ENCODE data around the gene CRISPLD2.
A peak's percentile ranks its signal among the peaks of the same experiment; 100 is the strongest.
"Not testable (repeated sequence)": the region's sequence is repeated elsewhere in the genome, so short reads cannot be mapped to it uniquely, and the experiment has no call there.

Gene CRISPLD2

GRCh38 chr16:84929421-84930297 lies 109.9 kb downstream of the CRISPLD2 start:
- DNase-seq (ENCODE audit: low read depth in 2 of 2) = no peak

GRCh38 chr16:84930298-84931106 lies 110.7 kb downstream of the CRISPLD2 start:
- no peak for DNase-seq (ENCODE audit: low read depth in 2 of 2)

- no peak for DNase-seq (ENCODE audit: low read depth in 2 of 2)
Observed at GRCh38 chr16:84931107-84931494, 111.3 kb downstream of the CRISPLD2 start.

- DNase-seq (ENCODE audit: low read depth in 2 of 2) = no peak
Observed at GRCh38 chr16:84931506-84931905, 111.7 kb downstream of the CRISPLD2 start.

- DNase-seq (ENCODE audit: low read depth in 2 of 2) = no peak
Observed at GRCh38 chr16:84932681-84933080, 112.9 kb downstream of the CRISPLD2 start.

GRCh38 chr16:84933774-84934631 lies 114.2 kb downstream of the CRISPLD2 start:
- DNase-seq (ENCODE audit: low read depth in 2 of 2) = no peak

GRCh38 chr16:84937196-84938005 lies 117.6 kb downstream of the CRISPLD2 start:
- no peak for DNase-seq (ENCODE audit: low read depth in 2 of 2)

GRCh38 chr16:84938616-84939015 lies 118.8 kb downstream of the CRISPLD2 start:
- DNase-seq (ENCODE audit: low read depth in 2 of 2) = not testable (repeated sequence)

- peak; percentile 21 to 34 for DNase-seq (ENCODE audit: low read depth in 2 of 2)
Observed at GRCh38 chr16:84940670-84941551, 121.1 kb downstream of the CRISPLD2 start.

GRCh38 chr16:84941921-84942320 lies 122.1 kb downstream of the CRISPLD2 start:
- DNase-seq (ENCODE audit: low read depth in 2 of 2) = no peak

GRCh38 chr16:84942786-84943185 lies 123.0 kb downstream of the CRISPLD2 start:
- no peak for DNase-seq (ENCODE audit: low read depth in 2 of 2)

GRCh38 chr16:84943620-84944019 lies 123.8 kb downstream of the CRISPLD2 start:
- DNase-seq (ENCODE audit: low read depth in 2 of 2) = no peak

- no peak for DNase-seq (ENCODE audit: low read depth in 2 of 2)
Observed at GRCh38 chr16:84947022-84947421, 127.2 kb downstream of the CRISPLD2 start.

- DNase-seq (ENCODE audit: low read depth in 2 of 2) = no peak
Observed at GRCh38 chr16:84947996-84948850, 128.4 kb downstream of the CRISPLD2 start.

- DNase-seq (ENCODE audit: low read depth in 2 of 2) = no peak
Observed at GRCh38 chr16:84948851-84949610, 129.2 kb downstream of the CRISPLD2 start.

GRCh38 chr16:84949772-84950436 lies 130.1 kb downstream of the CRISPLD2 start:
- DNase-seq (ENCODE audit: low read depth in 2 of 2) = no peak

GRCh38 chr16:84950906-84951305 lies 131.1 kb downstream of the CRISPLD2 start:
- DNase-seq (ENCODE audit: low read depth in 2 of 2) = no peak

Measured in fibroblast of skin of left biceps (primary cell).